ENCODE measurements around the gene FGD5.

Gene FGD5

GRCh38 chr3:14876921-14877333 lies 58.2 kb downstream of the FGD5 start:
- H3K36me3 ChIP-seq (ENCODE audit: control insufficient read depth, low read length) = no peaks in the 10 kb centered on the region
- H3K79me2 ChIP-seq (ENCODE audit: control insufficient read depth, low read length) = no peaks in the 10 kb centered on the region
- H3K4me2 ChIP-seq (ENCODE audit: low read length) = no peak overlapping the region
- H3K27me3 ChIP-seq (ENCODE audit: control insufficient read depth, low read length) = no peaks in the 10 kb centered on the region
- no peaks in the 10 kb centered on the region for H3K9me3 ChIP-seq (ENCODE audit: control insufficient read depth, insufficient read depth, low read length)
- peaks cover 17% of the 10 kb centered on the region for H3K4me1 ChIP-seq (ENCODE audit: control insufficient read depth, low read length)
- no peak overlapping the region for H3K4me3 ChIP-seq (ENCODE audit: low read length)
- no peaks in the 10 kb centered on the region for H4K20me1 ChIP-seq (ENCODE audit: control insufficient read depth, insufficient read depth, low read depth, low read length)
- TF ChIP-seq EZH2phosphoT487 (IDR thresholded peaks at IDR 0.05; ENCODE audit: borderline replicate concordance, low read length) (no peak), CTCF (IDR thresholded peaks at IDR 0.05; ENCODE audit: low read depth, low read length, poor library complexity, severe bottlenecking) (no peak)
- no peaks in the 10 kb centered on the region for H3F3A ChIP-seq (ENCODE audit: control insufficient read depth, insufficient read depth)
- no peak overlapping the region for H3K27ac ChIP-seq (ENCODE audit: low read depth, low read length)
- H3K9me2 ChIP-seq (replicated peaks; ENCODE audit: control insufficient read depth, low read length) = no peaks in the 10 kb centered on the region

- Histone ChIP-seq H3K27ac (ENCODE audit: low read depth, low read length) (no peak overlapping the region), H3K9me3 (ENCODE audit: control insufficient read depth, insufficient read depth, low read length) (no peaks in the 10 kb centered on the region), H3F3A (ENCODE audit: control insufficient read depth, insufficient read depth) (no peaks in the 10 kb centered on the region), H4K20me1 (ENCODE audit: control insufficient read depth, insufficient read depth, low read depth, low read length) (no peaks in the 10 kb centered on the region), H3K4me3 (ENCODE audit: low read length) (no peak overlapping the region), H3K79me2 (ENCODE audit: control insufficient read depth, low read length) (no peaks in the 10 kb centered on the region), H3K27me3 (ENCODE audit: control insufficient read depth, low read length) (no peaks in the 10 kb centered on the region), H3K4me2 (ENCODE audit: low read length) (no peak overlapping the region), H3K9me2 (replicated peaks; ENCODE audit: control insufficient read depth, low read length) (no peaks in the 10 kb centered on the region), H3K36me3 (ENCODE audit: control insufficient read depth, low read length) (no peaks in the 10 kb centered on the region), H3K4me1 (ENCODE audit: control insufficient read depth, low read length) (peaks cover 17% of the 10 kb centered on the region)
- no peak for TF ChIP-seq CTCF (IDR thresholded peaks at IDR 0.05; ENCODE audit: low read depth, low read length, poor library complexity, severe bottlenecking)
- no peak for TF ChIP-seq EZH2phosphoT487 (IDR thresholded peaks at IDR 0.05; ENCODE audit: borderline replicate concordance, low read length)
These were observed 58.7 kb downstream of the FGD5 start for GRCh38 chr3:14877469-14877868.

GRCh38 chr3:14879211-14879874 lies 60.6 kb downstream of the FGD5 start:
- H3K4me1 ChIP-seq (ENCODE audit: control insufficient read depth, low read length) = peaks cover 17% of the 10 kb centered on the region
- H3K4me2 ChIP-seq (ENCODE audit: low read length) = no peak overlapping the region
- no peak overlapping the region for H3K4me3 ChIP-seq (ENCODE audit: low read length)
- H3K9me3 ChIP-seq (ENCODE audit: control insufficient read depth, insufficient read depth, low read length) = no peaks in the 10 kb centered on the region
- H3F3A ChIP-seq (ENCODE audit: control insufficient read depth, insufficient read depth) = no peaks in the 10 kb centered on the region
- H3K27ac ChIP-seq (ENCODE audit: low read depth, low read length) = no peak overlapping the region
- H4K20me1 ChIP-seq (ENCODE audit: control insufficient read depth, insufficient read depth, low read depth, low read length) = no peaks in the 10 kb centered on the region
- no peak for TF ChIP-seq CTCF (IDR thresholded peaks at IDR 0.05; ENCODE audit: low read depth, low read length, poor library complexity, severe bottlenecking)
- TF ChIP-seq EZH2phosphoT487 (IDR thresholded peaks at IDR 0.05; ENCODE audit: borderline replicate concordance, low read length) = no peak
- H3K79me2 ChIP-seq (ENCODE audit: control insufficient read depth, low read length) = no peaks in the 10 kb centered on the region
- no peaks in the 10 kb centered on the region for H3K36me3 ChIP-seq (ENCODE audit: control insufficient read depth, low read length)
- H3K9me2 ChIP-seq (replicated peaks; ENCODE audit: control insufficient read depth, low read length) = no peaks in the 10 kb centered on the region
- 0 out of 2 replicates have a peak, but pooled peaks cover 4% of the 10 kb centered on the region for H3K27me3 ChIP-seq (ENCODE audit: control insufficient read depth, low read length)
